Astrocyte (in vitro differentiated cells and primary cell): ENCODE results near the gene CTTNBP2. TPM values are rescaled to one million over a fixed set of nuclear protein-coding genes. Genes with fewer than 3 reads are reported as not detected.

Experiments
- DNase-seq: peaks from one replicate; pipeline ENCODE4 v3.0.0-alpha.2; 2010; ENCODE audit warnings: low read depth
- FAIRE-seq: peaks from 2 replicates; lab custom pipeline; 2011; peaks lifted over from hg19 to GRCh38; lab: Jason Lieb, UNC
- H2AFZ ChIP-seq: 2 replicates; pipeline ENCODE4 v1.6.0; 2012; ENCODE audit warnings: low read depth, low read length, inconsistent platforms
- H3K27ac ChIP-seq: 2 replicates; pipeline ENCODE4 v1.5.1; 2011; ENCODE audit warnings: low read depth, low read length, inconsistent platforms
- H3K27me3 ChIP-seq: 2 replicates; pipeline ENCODE4 v1.6.0; 2011; ENCODE audit warnings: low read length, inconsistent platforms; ENCODE audit not compliant: insufficient read depth
- H3K36me3 ChIP-seq: 2 replicates; pipeline ENCODE4 v1.5.1; 2011; ENCODE audit warnings: low read length, inconsistent platforms; ENCODE audit not compliant: insufficient read depth
- H3K4me1 ChIP-seq: 2 replicates; pipeline ENCODE4 v1.5.1; 2011; ENCODE audit warnings: low read length, inconsistent platforms; ENCODE audit not compliant: insufficient read depth
- H3K4me2 ChIP-seq: 2 replicates; pipeline ENCODE4 v1.6.0; 2012; ENCODE audit warnings: low read length, inconsistent platforms
- H3K4me3 ChIP-seq: 2 replicates; pipeline ENCODE4 v1.5.1; 2011; ENCODE audit warnings: low read depth, mild to moderate bottlenecking, low read length, inconsistent platforms; ENCODE audit not compliant: insufficient read depth
- H3K79me2 ChIP-seq: 2 replicates; pipeline ENCODE4 v1.6.0; 2012; ENCODE audit warnings: mild to moderate bottlenecking, low read length, inconsistent platforms; ENCODE audit not compliant: insufficient read depth
- H3K9ac ChIP-seq: 2 replicates; pipeline ENCODE4 v1.6.0; 2012; ENCODE audit warnings: mild to moderate bottlenecking, low read length, inconsistent platforms
- H3K9me3 ChIP-seq: 2 replicates; pipeline ENCODE4 v1.5.1; 2012; ENCODE audit warnings: low read depth, mild to moderate bottlenecking, low read length, inconsistent platforms; ENCODE audit not compliant: insufficient read depth
- H4K20me1 ChIP-seq: 2 replicates; pipeline ENCODE4 v1.6.0; 2012; ENCODE audit warnings: low read length, inconsistent platforms; ENCODE audit not compliant: insufficient read depth
- H3K27ac Mint-ChIP-seq: one replicate; pipeline ENCODE4 v1.8.0; 2021; ENCODE audit warnings: mild to moderate bottlenecking, mixed read lengths; ENCODE audit not compliant: unreplicated experiment
- H3K27me3 Mint-ChIP-seq: one replicate; pipeline ENCODE4 v1.8.0; 2021; ENCODE audit warnings: low read depth, mixed read lengths; ENCODE audit not compliant: unreplicated experiment
- H3K36me3 Mint-ChIP-seq: one replicate; pipeline ENCODE4 v1.8.0; 2021; ENCODE audit warnings: low read depth, mixed read lengths; ENCODE audit not compliant: unreplicated experiment
- H3K4me1 Mint-ChIP-seq: one replicate; pipeline ENCODE4 v1.8.0; 2021; ENCODE audit warnings: low read depth, mixed read lengths; ENCODE audit not compliant: unreplicated experiment
- H3K4me3 Mint-ChIP-seq: one replicate; pipeline ENCODE4 v1.8.0; 2021; ENCODE audit warnings: mild to moderate bottlenecking, moderate library complexity, mixed read lengths; ENCODE audit not compliant: unreplicated experiment
- H3K9me3 Mint-ChIP-seq: one replicate; pipeline ENCODE4 v1.8.0; 2021; ENCODE audit warnings: mild to moderate bottlenecking, mixed read lengths; ENCODE audit not compliant: unreplicated experiment
- EZH2 ChIP-seq: IDR thresholded peaks from 2 replicates; pipeline ENCODE4 v1.6.1; 2012; ENCODE audit warnings: mild to moderate bottlenecking, low read length, inconsistent platforms; ENCODE audit not compliant: insufficient read depth
- total RNA-seq: library from RNA; stranded (reverse); gene quantifications from 2 replicates; pipeline ENCODE4 v1.2.1, GENCODE V29; 2021
- TF ChIP-seq, protein P1 (sequence below): IDR thresholded peaks from 2 replicates; pipeline ENCODE4 v1.5.1; 2011; ENCODE audit warnings: low read depth, mild to moderate bottlenecking, inconsistent platforms, low read length, moderate library complexity; ENCODE audit not compliant: insufficient read depth

The CTTNBP2 gene
- total RNA-seq, 1 donor from 2014 or later: 4.9 TPM

- H3K27ac ChIP-seq: no peak overlapping the region
- H3K36me3 ChIP-seq: no peaks in the 10 kb centered on the region
- H3K27me3 Mint-ChIP-seq: no peaks in the 10 kb centered on the region
- no peak overlapping the region for H3K4me3 Mint-ChIP-seq
- H3K9me3 ChIP-seq: no peaks in the 10 kb centered on the region
- H3K9me3 Mint-ChIP-seq: no peaks in the 10 kb centered on the region
- no peaks in the 10 kb centered on the region for H4K20me1 ChIP-seq
- H2AFZ ChIP-seq: no peak overlapping the region
- DNase-seq: no peak
- H3K36me3 Mint-ChIP-seq: peaks cover 3% of the 10 kb centered on the region
- no peaks in the 10 kb centered on the region for H3K4me1 Mint-ChIP-seq
- FAIRE-seq: no peak
- H3K79me2 ChIP-seq: no peaks in the 10 kb centered on the region
- no peak overlapping the region for H3K27ac Mint-ChIP-seq
- no peak overlapping the region for H3K4me3 ChIP-seq
- no peaks in the 10 kb centered on the region for H3K27me3 ChIP-seq
- H3K4me2 ChIP-seq: no peak overlapping the region
- no peak overlapping the region for H3K9ac ChIP-seq
- no peaks in the 10 kb centered on the region for H3K4me1 ChIP-seq
- TF ChIP-seq EZH2: no peak
- TF ChIP-seq, protein P1, sequence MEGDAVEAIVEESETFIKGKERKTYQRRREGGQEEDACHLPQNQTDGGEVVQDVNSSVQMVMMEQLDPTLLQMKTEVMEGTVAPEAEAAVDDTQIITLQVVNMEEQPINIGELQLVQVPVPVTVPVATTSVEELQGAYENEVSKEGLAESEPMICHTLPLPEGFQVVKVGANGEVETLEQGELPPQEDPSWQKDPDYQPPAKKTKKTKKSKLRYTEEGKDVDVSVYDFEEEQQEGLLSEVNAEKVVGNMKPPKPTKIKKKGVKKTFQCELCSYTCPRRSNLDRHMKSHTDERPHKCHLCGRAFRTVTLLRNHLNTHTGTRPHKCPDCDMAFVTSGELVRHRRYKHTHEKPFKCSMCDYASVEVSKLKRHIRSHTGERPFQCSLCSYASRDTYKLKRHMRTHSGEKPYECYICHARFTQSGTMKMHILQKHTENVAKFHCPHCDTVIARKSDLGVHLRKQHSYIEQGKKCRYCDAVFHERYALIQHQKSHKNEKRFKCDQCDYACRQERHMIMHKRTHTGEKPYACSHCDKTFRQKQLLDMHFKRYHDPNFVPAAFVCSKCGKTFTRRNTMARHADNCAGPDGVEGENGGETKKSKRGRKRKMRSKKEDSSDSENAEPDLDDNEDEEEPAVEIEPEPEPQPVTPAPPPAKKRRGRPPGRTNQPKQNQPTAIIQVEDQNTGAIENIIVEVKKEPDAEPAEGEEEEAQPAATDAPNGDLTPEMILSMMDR: no peak
Observed at GRCh38 chr7:117790731-117791130, 82.5 kb downstream of the CTTNBP2 start.

DNA sequence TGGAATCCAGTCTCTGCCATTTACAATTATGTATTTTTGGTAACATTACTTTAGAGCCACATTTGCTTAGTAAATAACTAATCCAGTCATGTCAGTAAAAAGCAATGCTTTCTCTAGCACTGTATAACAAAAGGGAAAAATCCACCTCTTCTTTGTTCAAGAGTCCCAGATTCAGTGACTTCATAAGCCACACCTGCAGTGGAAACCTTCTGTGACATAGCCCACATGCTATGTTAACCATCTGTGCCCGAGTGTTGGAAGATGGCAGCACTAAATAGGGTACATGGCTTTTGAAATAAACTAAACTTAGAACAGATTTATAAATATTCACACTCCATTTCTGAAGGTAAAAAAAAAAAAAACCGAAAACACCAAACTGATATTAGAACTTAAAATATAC lies 83.0 kb downstream of the CTTNBP2 start:
- H3K27me3 ChIP-seq: no peaks in the 10 kb centered on the region
- no peak overlapping the region for H3K27ac Mint-ChIP-seq
- H3K4me3 Mint-ChIP-seq: no peak overlapping the region
- H3K9me3 Mint-ChIP-seq: no peaks in the 10 kb centered on the region
- no peaks in the 10 kb centered on the region for H3K4me1 ChIP-seq
- no peak overlapping the region for H3K4me3 ChIP-seq
- DNase-seq (no peak), FAIRE-seq (no peak)
- H3K9ac ChIP-seq: no peak overlapping the region
- H3K79me2 ChIP-seq: no peaks in the 10 kb centered on the region
- H4K20me1 ChIP-seq: no peaks in the 10 kb centered on the region
- H3K36me3 ChIP-seq: no peaks in the 10 kb centered on the region
- TF ChIP-seq EZH2: no peak
- TF ChIP-seq, protein P1: no peak
- no peaks in the 10 kb centered on the region for H3K9me3 ChIP-seq
- H3K27me3 Mint-ChIP-seq: no peaks in the 10 kb centered on the region
- no peak overlapping the region for H2AFZ ChIP-seq
- no peaks in the 10 kb centered on the region for H3K4me1 Mint-ChIP-seq
- H3K4me2 ChIP-seq: no peak overlapping the region
- no peak overlapping the region for H3K27ac ChIP-seq
- H3K36me3 Mint-ChIP-seq: peaks cover 3% of the 10 kb centered on the region

- Mint-ChIP-seq H3K9me3 (no peaks in the 10 kb centered on the region), H3K27ac (no peak overlapping the region), H3K4me1 (peaks cover 6% of the 10 kb centered on the region), H3K27me3 (no peaks in the 10 kb centered on the region), H3K4me3 (no peak overlapping the region), H3K36me3 (no peaks in the 10 kb centered on the region)
- no peak overlapping the region for H3K4me3 ChIP-seq
- no peak overlapping the region for H3K9ac ChIP-seq
- H3K4me2 ChIP-seq: no peak overlapping the region
- no peak for TF ChIP-seq EZH2
- TF ChIP-seq, protein P1: no peak
- H3K36me3 ChIP-seq: no peaks in the 10 kb centered on the region
- H3K79me2 ChIP-seq: no peaks in the 10 kb centered on the region
- no peaks in the 10 kb centered on the region for H3K9me3 ChIP-seq
- H4K20me1 ChIP-seq: no peaks in the 10 kb centered on the region
- H3K4me1 ChIP-seq: peaks cover 5% of the 10 kb centered on the region
- no peak overlapping the region for H3K27ac ChIP-seq
- FAIRE-seq (no peak), DNase-seq (no peak)
- H3K27me3 ChIP-seq: no peaks in the 10 kb centered on the region
- no peak overlapping the region for H2AFZ ChIP-seq
Observed at GRCh38 chr7:117785431-117785830, 87.8 kb downstream of the CTTNBP2 start.
